NK-92 treated with Interleukin-12 subunit alpha and Interleukin-12 subunit beta, amount 100 ng/mL, for 24 hours (cell line): ENCODE results near the gene CD59.
"Not testable (repeated sequence)": the region's sequence is repeated elsewhere in the genome, so short reads cannot be mapped to it uniquely, and the experiment has no call there.

Experiments used
- DNase-seq: peaks from one replicate; lab custom pipeline; 2025; lab: John Stamatoyannopoulos, UW

Gene CD59

DNA sequence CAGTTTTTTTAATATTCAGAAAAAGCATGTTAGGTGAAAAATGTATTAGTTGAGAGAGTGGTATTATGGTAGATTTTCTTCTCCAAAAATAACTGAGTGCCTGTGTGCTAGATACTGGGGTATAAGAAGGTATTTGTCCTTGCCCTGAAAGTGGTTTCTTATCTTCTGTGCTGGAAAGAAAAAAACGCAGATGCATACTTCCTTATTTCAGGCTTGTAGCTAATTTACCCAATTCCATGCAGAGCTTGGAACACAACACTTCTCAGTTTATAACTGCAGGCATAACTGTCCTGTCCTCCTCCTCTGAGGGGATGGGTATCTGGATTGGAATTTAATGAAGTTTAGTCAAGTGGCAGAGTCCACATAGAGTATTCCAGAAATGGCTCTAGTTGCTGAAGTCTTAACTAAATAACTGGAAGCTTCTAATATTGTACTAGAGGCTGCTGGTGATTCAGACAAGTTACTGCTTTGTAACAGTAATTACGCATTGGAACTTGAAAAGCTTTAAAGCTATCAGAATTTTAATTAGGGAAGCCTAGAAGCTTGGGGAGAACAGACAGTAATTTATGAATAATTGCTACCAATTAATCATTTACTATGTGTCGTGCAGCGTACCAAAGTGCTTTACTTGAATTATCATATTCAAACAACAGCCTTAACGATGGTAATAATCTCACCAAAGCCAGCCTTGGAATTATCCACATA is 22.9 kb downstream of the CD59 start:
- no peak for DNase-seq

- DNase-seq = no peak
These were observed 23.8 kb downstream of the CD59 start for GRCh38 chr11:33712436-33712835.

DNA sequence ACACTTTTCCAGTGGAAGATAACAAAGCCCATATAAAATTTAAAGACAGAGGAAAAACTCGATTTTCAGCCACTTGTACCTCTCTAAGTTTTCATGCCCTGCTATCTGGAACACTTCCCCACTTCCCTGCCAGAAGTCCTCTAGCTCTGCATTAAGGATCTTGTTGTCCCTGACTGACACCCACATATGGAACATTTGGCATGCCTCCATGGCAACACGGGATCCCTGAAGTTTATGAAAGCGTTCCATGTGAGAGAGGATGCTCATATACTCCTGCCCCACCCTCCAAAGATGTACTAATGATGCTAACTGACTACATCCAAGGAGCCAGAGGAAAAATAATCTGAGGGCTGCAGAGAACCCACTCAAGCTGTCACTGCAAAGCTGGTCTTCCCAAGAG is 26.8 kb downstream of the CD59 start:
- no peak for DNase-seq

- DNase-seq = no peak
These were observed 27.2 kb downstream of the CD59 start for GRCh38 chr11:33708985-33709384.

- DNase-seq = not testable (repeated sequence)
These were observed 28.4 kb downstream of the CD59 start for GRCh38 chr11:33707831-33708230.

- DNase-seq = no peak
These were observed 29.3 kb downstream of the CD59 start for GRCh38 chr11:33706966-33707365.

GRCh38 chr11:33706546-33706945 is 29.7 kb downstream of the CD59 start:
- no peak for DNase-seq

GRCh38 chr11:33704240-33705002 is 31.8 kb downstream of the CD59 start:
- no peak for DNase-seq

- no peak for DNase-seq
These were observed 32.4 kb downstream of the CD59 start for GRCh38 chr11:33703788-33704187.

DNA sequence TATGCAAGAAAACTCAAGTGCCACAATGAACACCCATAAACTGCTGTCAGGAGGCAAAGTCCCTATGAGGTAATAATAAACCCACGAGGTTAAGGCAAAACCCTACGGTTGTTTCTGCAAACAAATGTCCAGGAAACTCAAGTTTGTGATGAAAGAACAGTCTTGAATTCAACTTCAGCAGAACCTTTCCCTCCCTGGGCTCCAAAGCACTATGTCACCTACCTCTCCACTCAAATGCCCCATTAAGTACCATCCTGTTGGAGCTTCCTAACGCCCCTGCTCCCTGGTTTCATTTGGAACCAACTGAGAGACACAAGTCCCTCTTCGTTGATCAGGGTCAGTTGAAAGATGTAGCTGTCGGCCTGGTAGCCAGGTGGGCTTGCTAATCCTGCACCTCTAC is 33.0 kb downstream of the CD59 start:
- DNase-seq = no peak

DNA sequence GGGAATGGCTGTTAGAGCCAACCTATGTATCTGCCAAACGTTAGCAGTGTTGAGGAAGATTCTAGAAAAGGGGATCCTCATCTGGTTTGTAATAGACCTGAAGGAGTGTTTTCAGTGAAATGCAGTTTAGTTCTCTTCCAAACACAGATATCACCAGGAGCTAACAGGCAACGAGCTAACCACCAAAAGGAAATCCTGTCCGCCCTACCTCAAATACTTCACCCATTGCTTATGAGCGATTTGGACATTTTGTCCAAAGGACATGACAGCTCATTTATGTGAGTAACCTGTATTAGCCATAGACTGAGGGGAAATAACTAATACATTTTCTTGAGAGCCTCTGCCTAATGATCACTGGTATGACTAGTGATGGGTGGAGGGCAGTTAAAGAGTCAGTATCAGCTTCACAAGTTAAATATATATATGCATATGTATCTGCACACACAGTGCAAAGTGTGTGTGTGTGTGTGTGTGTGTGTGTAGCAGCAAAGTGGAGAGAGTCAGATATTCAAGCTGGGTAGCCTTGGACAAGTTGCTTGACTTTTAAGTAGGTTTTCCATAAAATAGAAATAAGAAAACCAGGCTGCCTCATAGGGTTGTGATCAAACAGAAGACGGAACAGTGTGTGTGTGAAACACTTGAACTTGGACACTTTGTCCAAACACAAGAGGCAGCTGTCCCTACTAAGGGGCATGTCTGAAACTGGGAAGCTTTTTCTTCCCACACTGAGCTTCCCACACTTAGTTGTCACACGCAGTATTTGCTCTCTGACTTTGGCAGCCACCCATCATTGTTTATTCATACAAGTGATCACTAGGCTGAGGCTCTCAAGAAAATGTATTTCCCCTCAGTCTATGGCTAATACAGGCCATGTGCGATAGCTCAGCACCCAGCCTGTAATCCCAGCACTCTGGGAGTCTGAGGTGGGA is 34.7 kb downstream of the CD59 start:
- no peak for DNase-seq

- DNase-seq = no peak
These were observed 35.5 kb downstream of the CD59 start, which contains the start of gene C11orf91 for GRCh38 chr11:33700502-33701271. TSS of gene C11orf91 (minus strand) at chr11:33700826. CDS start at chr11:33700740, 86 bp downstream.

DNA sequence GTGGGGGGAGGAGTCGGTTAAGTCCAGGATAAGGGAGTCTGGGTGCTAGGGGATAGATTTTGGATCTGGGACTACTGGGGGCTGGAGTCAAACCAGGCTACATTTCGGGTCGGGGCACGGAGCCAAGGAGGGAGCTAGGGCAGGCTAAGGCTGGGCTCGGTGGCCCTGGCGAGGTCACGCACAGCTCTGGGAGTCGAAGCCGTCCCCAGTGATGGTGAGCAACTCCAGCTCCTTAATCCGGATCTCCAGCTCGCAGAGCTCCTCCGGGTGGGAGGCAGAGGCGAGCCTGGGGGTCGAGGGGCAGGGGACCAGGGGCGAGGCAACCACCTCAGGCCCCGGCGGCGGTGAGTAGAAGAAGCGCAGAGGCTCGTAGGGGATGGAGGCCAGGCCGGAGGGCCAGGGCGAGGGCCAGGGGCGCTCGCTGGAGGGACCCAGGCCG is 36.1 kb downstream of the CD59 start:
- no peak for DNase-seq

- no peak for DNase-seq
These were observed 36.6 kb downstream of the CD59 start for GRCh38 chr11:33699515-33700062.

GRCh38 chr11:33698921-33699320 is 37.3 kb downstream of the CD59 start:
- DNase-seq = no peak

- no peak for DNase-seq
These were observed 38.2 kb downstream of the CD59 start for GRCh38 chr11:33697997-33698396.

DNA sequence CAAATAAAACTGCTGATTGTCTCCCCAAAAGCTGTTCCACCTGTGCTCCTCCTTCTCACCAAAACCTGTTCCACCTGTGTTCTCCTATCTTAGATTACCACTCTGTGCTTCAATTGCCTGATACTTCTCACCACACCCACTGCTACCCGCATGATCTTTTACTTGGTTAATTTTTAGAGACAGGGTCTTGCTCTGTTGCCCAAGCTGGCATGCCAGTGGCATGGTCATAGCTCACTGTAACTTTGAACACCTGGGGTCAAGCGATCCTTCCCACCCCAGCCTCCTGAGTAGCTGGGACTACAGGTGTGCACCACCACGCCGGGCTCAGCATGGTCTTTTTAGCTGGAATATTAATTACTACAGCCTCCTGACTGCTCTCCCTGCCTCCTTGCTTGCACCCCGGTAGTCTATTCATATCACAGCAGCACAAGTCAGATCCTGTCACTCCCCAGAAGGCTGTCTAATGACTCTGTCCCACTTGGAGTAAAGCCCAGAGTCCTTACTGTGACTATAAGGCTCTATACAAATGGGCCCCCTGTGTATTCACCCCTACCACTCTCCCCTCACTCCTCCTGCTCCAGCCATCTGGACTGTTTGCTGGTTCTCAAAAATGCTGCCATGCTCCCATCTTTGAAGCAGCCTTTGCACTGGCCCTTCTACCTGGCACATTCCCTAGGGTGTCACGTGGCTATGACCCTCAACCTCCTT is 39.1 kb downstream of the CD59 start:
- no peak for DNase-seq

- DNase-seq = no peak
These were observed 39.8 kb downstream of the CD59 start for GRCh38 chr11:33696411-33696810.

- DNase-seq = no peak
These were observed 41.1 kb downstream of the CD59 start for GRCh38 chr11:33695051-33695566.

GRCh38 chr11:33694346-33695050 is 41.7 kb downstream of the CD59 start:
- no peak for DNase-seq
